Kidney (tissue), 14 donors: Measurements from ENCODE around the gene ADPRS. TPM values are rescaled to one million over a fixed set of nuclear protein-coding genes. Genes with fewer than 3 reads are reported as not detected.

Experiments
- DNase-seq, 5 donors: peaks; one replicate each; pipeline ENCODE4 v3.0.0-alpha.2; 2013 to 2020
- FAIRE-seq: peaks from 2 replicates; lab custom pipeline; 2012; peaks lifted over from hg19 to GRCh38; lab: Jason Lieb, UNC
- H3K27ac ChIP-seq, 2 donors: one replicate each; pipeline ENCODE4 v1.7.0; 2013; ENCODE audit warnings: low read depth in 2 of 2, low read length in 2 of 2, inconsistent platforms in 1 of 2
- H3K27me3 ChIP-seq: one replicate; pipeline ENCODE4 v1.7.1; 2013; ENCODE audit warnings: low read length, inconsistent platforms; ENCODE audit not compliant: control insufficient read depth, insufficient read depth
- H3K36me3 ChIP-seq, 3 donors: one replicate each; pipeline versions ENCODE4 v1.7.0 to v1.7.1; 2013; ENCODE audit warnings: low read length in 3 of 3, control low read depth in 1 of 3, inconsistent platforms in 1 of 3; ENCODE audit not compliant: insufficient read depth in 3 of 3, control insufficient read depth in 2 of 3
- H3K4me1 ChIP-seq, 3 donors: one replicate each; pipeline versions ENCODE4 v1.7.0 to v1.7.1; 2013; ENCODE audit warnings: low read length in 3 of 3, inconsistent platforms in 1 of 3, low read depth in 1 of 3; ENCODE audit not compliant: control insufficient read depth in 2 of 3, insufficient read depth in 2 of 3
- H3K4me3 ChIP-seq, 3 donors: one replicate each; pipeline versions ENCODE4 v1.7.0 to v1.8.1; 2013; ENCODE audit warnings: low read length in 3 of 3, control low read depth in 1 of 3, inconsistent platforms in 1 of 3
- H3K9ac ChIP-seq, 3 donors: one replicate each; pipeline versions ENCODE4 v1.7.0 to v1.7.1; 2013; ENCODE audit warnings: low read length in 3 of 3, control low read depth in 1 of 3, inconsistent platforms in 1 of 3
- H3K9me3 ChIP-seq, 3 donors: one replicate each; pipeline versions ENCODE4 v1.7.0 to v1.7.1; 2013; ENCODE audit warnings: low read length in 3 of 3, control low read depth in 1 of 3, inconsistent platforms in 1 of 3; ENCODE audit not compliant: control insufficient read depth in 2 of 3, insufficient read depth in 1 of 3
- intact Hi-C: fragments of 100-400 bp; cut with DNase I; formaldehyde crosslinking; loops from one replicate; pipeline ENCODE4 v1.11.1; 2022
- polyA plus RNA-seq: library from polyadenylated mRNA; stranded (reverse); fragments of 350-450 nt; fragmentation: Illumina TruSeq; extraction: RNeasy Lipid Tissue Mini Kit (QIAGEN cat#74804); gene quantifications from one replicate; pipeline ENCODE4 v1.2.3, GENCODE V29; 2014; ENCODE audit warnings: low read depth, low replicate concordance; ENCODE audit not compliant: insufficient read depth
- total RNA-seq: library from RNA; stranded (reverse); fragmentation: NEBNext Ultra II Directional; extraction: Animal tissue kit (Norgen Biotek cat#: 25700); gene quantifications from one replicate; pipeline ENCODE4 v1.2.1, GENCODE V29; 2021
- TF ChIP-seq, protein P1 (sequence below): IDR thresholded peaks from 3 replicates; pipeline ENCODE4 v1.5.1; 2012; ENCODE audit warnings: mild to moderate bottlenecking, moderate library complexity, borderline replicate concordance; ENCODE audit not compliant: insufficient read depth; ENCODE audit errors: extremely low read depth
- donor health status: control.
- donor health status: control.
- donor health status: control.
- donor health status: control.
- donor health status: control.
- donor health status: DM: yes; HTN: yes; CAD: no.
- donor health status: Normal renal cell carcinoma (clear cell type).

ADPRS gene
- total and polyA plus RNA-seq, 2 donors from 2014 or later, result 26.9 to 36.4 TPM

DNA sequence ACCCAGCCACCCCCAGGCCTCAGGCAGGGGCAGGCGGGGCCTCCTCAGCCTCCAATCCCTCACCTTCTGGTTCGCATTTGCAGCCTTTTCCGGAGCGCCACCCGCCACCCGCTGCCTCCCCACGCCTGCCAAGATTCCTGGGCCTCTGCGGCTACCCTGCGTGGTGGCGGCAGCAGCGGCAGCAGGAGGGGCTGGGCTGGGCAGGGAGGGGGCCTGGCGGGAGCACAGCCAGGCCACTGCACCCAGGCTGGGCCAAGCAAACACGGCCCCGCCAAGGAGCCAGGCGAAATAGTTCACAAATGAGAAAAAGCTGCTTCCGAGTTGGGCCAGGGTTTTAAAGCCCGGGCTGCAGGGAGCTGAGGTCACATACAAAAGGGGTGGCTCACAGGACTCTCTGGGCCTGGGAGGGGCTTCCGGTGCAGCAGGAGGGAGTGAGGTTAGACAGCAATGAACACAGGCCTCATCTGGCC lies 26.5 kb downstream of the ADPRS start:
- H3K27me3 ChIP-seq, result no peaks in the 10 kb centered on the region
- TF ChIP-seq, protein P1, sequence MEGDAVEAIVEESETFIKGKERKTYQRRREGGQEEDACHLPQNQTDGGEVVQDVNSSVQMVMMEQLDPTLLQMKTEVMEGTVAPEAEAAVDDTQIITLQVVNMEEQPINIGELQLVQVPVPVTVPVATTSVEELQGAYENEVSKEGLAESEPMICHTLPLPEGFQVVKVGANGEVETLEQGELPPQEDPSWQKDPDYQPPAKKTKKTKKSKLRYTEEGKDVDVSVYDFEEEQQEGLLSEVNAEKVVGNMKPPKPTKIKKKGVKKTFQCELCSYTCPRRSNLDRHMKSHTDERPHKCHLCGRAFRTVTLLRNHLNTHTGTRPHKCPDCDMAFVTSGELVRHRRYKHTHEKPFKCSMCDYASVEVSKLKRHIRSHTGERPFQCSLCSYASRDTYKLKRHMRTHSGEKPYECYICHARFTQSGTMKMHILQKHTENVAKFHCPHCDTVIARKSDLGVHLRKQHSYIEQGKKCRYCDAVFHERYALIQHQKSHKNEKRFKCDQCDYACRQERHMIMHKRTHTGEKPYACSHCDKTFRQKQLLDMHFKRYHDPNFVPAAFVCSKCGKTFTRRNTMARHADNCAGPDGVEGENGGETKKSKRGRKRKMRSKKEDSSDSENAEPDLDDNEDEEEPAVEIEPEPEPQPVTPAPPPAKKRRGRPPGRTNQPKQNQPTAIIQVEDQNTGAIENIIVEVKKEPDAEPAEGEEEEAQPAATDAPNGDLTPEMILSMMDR, result no peak
- no peak overlapping the region for H3K4me3 ChIP-seq
- no peaks in the 10 kb centered on the region for H3K36me3 ChIP-seq
- H3K9ac ChIP-seq, result no peak overlapping the region
- no peak for FAIRE-seq
- no peak overlapping the region for H3K27ac ChIP-seq
- DNase-seq, result peak in 2 of 5 donors; percentile 53 to 55
- no peaks in the 10 kb centered on the region for H3K4me1 ChIP-seq
- H3K9me3 ChIP-seq, result no peaks in the 10 kb centered on the region
- intact Hi-C loops, result no loop called here

DNA sequence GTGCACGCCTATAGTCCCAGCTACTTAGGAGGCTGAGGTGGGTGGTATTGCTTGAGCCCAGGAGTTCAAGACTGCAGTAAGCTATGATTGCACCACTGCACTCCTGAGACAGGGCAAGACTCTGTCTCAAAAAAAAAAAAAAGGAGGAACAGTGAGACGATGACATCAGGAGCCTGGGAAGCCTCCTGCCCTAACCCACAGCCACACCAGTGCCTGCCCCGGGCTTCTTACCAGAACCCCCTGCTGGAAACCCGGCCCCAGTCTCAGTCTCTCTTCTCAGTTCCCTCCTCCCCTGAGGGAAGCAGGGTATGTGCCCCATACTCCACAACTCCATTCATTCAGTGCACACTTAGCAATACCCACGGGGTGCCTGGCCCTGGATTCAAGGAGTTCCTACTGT lies 27.2 kb downstream of the ADPRS start:
- H3K9ac ChIP-seq, result no peak overlapping the region
- H3K9me3 ChIP-seq, result no peaks in the 10 kb centered on the region
- H3K36me3 ChIP-seq, result no peaks in the 10 kb centered on the region
- no peaks in the 10 kb centered on the region for H3K4me1 ChIP-seq
- H3K27me3 ChIP-seq, result no peaks in the 10 kb centered on the region
- FAIRE-seq (no peak), DNase-seq (no peak)
- H3K4me3 ChIP-seq, result no peak overlapping the region
- intact Hi-C loops, result no loop called here
- TF ChIP-seq, protein P1, result no peak
- H3K27ac ChIP-seq, result no peak overlapping the region

DNA sequence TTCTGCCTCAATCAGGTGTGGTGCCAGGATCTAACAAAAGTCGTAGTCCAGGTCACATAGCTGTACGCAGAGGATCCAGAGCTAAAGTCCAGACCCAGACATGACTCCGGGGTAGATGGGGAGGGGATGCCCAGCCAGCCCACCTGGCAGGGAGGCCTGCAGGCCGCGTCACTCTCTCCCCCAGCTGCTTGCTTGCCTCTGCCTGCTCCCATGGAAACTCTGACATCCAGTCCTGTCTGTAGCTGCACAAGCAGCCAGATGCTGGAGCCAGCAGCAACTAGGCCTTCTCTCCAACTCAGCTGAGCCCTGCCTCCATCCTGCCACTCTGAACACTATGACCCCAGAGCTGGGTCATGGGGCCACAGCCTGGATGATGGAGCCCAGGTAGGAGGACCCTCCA lies 28.2 kb downstream of the ADPRS start:
- DNase-seq (no peak), FAIRE-seq (no peak)
- Histone ChIP-seq H3K36me3 (no peaks in the 10 kb centered on the region), H3K9ac (no peak overlapping the region), H3K4me1 (no peaks in the 10 kb centered on the region), H3K27me3 (no peaks in the 10 kb centered on the region), H3K9me3 (no peaks in the 10 kb centered on the region), H3K27ac (no peak overlapping the region), H3K4me3 (no peak overlapping the region)
- intact Hi-C loops, result no loop called here
- TF ChIP-seq, protein P1, result no peak

DNA sequence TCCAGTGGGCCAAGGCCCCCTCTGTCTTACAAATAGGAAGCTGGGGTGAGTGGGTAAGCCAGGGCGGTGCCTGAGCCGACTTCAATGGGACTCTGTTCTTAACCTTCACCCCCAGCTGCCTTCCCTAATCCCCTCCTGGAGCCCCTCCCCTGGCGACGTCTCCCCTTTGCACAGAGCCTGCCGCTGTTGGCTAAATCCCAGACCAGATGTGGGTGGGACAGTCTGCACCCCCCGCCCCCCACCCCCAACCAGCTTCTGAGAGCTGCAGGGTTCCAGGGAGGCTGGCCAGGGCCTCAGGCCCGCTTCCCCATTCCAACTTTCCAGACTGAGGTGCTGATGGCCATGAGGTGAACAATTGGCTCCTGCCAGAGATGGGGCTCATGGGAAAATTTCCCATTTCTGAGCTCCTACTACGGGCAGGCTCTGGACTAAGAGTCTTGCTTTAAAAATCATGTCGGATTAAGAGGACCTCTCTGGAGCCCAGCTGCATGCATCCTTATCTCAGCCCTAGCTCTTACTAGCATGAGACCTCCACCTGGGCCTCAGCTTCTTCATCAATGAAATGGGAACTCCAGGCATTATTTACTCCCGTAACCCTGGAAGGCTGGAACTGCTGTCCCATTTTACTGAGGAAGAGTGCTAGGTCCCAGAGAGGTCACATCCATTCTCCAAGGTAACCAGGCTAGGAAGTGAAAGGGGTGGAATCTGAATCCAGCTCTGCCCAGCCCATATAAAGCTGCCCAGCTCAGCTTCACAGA lies 29.9 kb downstream of the ADPRS start:
- intact Hi-C loops, result no loop called here
- Histone ChIP-seq H3K27me3 (no peaks in the 10 kb centered on the region), H3K27ac (no peak overlapping the region), H3K4me3 (no peak overlapping the region), H3K4me1 (no peaks in the 10 kb centered on the region), H3K36me3 (no peaks in the 10 kb centered on the region), H3K9me3 (no peaks in the 10 kb centered on the region), H3K9ac (no peak overlapping the region)
- DNase-seq (no peak), FAIRE-seq (no peak)
- TF ChIP-seq, protein P1, result no peak
